DMS53 treated with DMSO at 0.1 percent for 48 hours (cell line): ENCODE data around the gene XXYLT1.

Experiments used
- DNase-seq: peaks from one replicate; lab custom pipeline; 2025; ENCODE audit not compliant: unreplicated experiment; lab: John Stamatoyannopoulos, UW

Gene XXYLT1

GRCh38 chr3:195253923-195254432 lies 17.0 kb downstream of the XXYLT1 start:
- no peak for DNase-seq

DNA sequence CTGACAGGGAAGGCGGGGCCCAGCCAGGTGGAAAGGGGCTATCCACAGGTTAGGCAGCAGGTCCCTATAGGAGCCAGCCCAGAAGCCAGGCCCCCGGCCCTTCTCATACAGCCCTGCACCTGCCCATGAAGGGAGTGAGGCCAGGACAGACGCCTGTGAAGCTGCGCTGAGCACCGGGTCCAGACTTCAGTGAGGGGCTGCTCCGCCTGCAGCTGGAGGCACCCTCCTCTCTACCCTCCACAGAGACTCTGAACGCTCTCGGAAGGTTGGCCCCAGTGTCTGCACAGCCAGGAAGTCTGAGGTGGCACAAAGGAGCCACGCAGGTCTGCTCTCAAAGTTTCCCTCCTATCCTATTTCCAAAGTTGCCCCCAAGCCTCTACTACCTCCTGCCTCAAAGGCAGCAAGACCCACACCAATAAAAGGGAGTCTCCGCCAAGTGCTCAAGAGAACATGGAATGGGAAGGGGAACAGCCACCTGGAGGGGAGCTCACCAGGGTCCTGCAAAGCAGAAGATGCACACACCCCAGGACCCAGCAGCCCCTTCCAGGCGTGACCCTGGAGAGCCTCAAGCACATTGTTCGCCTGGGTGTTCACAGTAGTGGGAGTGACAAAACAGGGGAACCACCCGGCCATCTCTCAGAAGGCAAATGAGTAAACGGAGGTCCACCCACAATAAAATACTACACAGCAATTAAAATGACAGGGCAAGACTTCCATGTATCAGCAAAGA lies 19.5 kb downstream of the XXYLT1 start:
- no peak for DNase-seq

DNA sequence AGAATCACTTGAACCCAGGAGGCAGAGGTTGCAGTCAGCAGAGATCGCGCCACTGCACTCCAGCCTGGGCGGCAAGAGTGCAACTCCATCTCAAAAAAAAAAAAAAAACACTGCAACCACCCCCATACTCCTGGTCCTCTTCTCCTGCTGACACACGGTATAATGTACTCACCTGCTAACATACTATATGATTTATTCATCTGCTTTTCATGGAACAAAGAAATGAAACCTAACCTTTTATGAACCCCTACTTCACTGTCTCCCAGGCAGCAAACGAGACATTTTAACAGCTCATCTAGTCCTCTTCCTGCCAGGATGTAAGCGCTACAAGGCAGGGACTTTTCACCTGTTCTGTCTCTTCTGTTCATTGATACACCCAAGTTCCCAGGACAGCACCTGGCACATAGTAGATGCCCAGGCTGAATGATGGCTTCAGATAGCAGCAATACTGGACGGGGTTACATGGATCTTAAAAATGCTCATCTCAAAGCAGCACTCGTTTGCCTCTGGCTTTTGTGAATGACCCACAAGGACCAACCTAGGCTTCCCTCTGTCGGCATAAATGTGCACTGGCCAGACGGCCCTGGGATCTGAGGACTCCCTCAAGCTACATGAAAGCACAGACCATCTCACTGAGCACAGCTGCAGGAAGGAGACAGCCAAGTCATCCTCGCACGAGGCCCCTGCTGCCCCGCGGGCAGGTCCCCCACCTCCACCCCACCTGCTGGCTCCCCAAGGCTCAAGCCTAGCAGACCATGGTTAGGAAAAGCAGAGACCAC lies 20.3 kb downstream of the XXYLT1 start:
- DNase-seq = no peak

DNA sequence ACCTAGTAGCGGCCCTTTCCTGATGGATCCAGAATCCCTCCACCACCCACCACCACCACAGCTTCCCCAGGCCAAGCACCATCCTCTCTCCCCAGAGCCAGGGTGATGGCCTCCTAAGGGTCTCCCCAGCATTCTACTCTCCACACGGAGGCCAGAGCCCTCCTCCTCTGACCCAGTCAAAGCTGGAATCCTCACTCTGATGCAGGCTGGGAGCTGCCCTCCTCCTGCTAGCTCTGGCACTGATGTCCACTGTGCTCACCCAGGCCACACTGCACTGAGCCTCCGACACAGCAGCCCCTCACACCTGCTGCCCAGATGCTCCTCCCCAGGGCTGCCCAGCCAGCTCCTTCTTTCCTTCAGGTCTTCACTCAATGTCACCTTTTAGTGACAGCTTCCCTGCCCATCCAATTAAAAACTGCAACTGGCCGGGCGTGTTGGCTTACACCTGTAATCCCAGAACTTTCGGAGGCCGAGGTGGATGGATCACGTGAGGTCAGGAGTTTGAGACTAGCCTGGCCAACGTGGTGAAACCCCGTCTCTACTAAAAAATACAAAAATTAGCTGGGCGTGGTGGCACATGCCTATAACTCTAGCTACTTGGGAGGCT lies 21.0 kb downstream of the XXYLT1 start:
- no peak for DNase-seq

- no peak for DNase-seq
Measured at GRCh38 chr3:195249057-195249770, 21.7 kb downstream of the XXYLT1 start.

- no peak for DNase-seq
Measured at GRCh38 chr3:195248281-195248680, 22.7 kb downstream of the XXYLT1 start.

- DNase-seq = no peak
Measured at GRCh38 chr3:195247863-195248189, 23.1 kb downstream of the XXYLT1 start.

DNA sequence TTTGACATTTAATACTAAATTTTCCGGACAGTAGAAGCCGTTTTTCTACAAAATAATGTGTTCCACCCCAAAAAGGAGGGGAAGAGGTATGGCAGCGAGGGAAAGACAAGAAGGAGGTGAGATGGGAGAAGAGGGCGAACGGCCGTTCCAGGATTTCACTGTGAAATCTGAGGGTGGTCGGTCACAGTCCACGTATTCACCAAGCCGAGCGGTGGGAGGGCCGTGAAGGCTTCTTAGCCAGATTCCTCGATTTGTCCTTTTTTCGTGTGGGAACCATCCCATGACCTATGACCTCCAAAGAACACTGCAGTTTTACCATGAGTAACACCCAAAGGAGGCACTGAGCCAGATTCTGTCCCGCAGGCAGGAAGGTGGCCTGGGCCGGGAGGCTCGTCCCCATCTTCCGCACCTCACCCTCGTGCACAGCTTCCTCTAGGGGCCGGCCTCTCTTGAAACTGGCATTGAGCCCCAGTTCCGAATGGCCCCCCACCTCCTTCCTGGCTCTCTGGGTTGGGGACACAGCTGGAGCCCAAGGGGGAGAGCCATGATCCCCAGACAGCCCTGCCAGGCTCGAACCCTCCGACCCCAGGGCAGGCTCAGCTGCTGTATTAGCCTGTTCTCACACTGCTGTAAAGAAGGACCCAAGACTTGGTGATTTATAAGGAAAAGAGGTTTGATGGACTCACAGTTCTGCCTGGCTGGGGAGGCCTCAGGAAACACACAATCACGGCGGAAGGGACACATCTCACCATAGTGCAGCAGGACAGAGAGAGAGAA lies 23.7 kb downstream of the XXYLT1 start:
- no peak for DNase-seq

DNA sequence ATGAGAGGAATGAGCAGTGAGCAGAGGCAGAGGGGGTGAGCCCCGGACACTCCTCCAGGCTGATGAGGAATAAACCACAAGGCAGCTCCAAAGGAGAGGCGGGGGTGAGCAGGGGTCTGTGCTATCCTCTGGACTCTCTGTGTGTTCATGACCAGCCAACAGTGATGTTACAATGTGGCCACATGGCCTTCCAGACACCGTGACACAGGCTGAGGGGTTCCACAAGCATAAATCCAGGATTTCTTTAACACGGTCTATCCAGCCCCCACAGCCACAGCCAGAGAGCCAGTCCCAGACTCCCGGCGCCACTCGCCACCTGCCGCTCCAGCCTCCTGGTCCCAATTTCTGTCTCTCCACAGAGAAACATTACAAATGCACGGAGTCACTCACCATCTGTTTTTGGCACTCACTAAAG lies 24.4 kb downstream of the XXYLT1 start:
- DNase-seq = no peak

- DNase-seq = no peak
Measured at GRCh38 chr3:195245531-195245951, 25.4 kb downstream of the XXYLT1 start.

GRCh38 chr3:195241592-195242355 lies 29.2 kb downstream of the XXYLT1 start:
- no peak for DNase-seq

- DNase-seq = no peak
Measured at GRCh38 chr3:195240939-195241338, 30.0 kb downstream of the XXYLT1 start.

DNA sequence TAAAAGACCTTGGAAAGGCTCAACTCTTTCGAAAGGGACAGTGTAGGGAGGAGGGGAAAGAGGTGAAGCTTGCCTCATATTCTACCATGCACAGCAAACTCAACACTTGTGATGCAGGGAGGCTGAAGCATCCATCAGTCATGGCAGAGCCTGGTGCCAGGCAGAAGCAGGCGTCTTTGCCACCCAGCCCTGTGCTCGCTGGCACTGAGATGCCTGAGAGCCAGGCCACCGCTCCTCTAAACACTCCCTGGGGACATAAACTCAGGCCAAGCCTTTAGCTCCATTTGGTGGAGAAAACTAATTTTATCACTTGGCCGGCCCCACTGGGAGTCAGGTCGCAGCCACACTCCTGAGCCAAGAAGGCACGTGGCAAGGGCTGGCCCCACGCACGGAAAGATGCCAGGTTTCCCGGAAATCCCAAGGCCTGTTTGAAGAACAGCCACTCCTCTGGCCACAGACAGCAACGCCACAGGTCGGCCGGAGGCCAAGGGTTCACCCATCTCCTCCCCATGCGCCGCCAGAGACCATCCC lies 30.7 kb downstream of the XXYLT1 start:
- DNase-seq = no peak

DNA sequence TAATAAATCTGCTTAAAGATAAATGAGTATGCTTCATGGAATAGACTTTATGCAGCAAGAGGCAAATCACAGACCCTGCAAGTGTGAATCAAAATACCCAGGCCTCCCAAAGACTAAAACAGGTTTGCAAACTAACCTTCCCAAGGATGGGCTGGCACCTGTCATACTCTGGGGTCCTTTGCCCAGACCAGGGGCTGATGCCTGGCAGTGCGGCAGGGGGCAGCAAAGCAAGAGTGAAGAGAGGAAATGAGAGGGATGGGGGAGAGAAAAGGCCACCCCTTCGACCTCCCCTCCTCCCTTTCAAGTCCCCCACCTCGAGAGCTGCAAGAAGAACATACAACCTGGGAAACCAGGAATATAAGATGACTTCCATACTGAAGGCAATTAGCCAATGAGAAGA lies 31.8 kb downstream of the XXYLT1 start:
- DNase-seq = no peak

DNA sequence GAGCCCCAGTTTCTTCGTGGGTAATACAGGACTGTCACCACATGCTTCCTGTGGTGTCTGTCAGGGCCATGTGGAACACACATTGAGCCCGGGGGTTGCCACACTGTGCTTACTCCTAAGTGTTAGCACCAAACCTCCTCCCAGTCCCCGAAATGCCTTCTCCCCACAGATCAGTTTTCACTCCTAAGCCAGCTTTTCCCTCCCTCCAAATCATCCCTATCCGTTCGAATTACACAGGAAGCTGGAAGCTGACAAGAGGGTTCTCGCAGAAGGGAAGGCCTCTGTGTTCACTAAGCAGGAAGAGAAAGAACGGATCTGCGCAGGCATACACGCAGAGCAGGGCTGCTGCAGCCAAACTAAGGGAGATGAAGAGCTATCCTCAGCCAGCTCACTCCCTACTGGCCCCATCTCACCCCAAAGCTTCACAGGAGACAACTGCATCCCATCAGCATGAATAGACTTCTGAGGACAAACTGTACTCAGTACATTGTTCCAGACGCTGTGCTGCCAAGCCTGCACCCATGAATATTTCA lies 32.3 kb downstream of the XXYLT1 start:
- no peak for DNase-seq

- no peak for DNase-seq
Measured at GRCh38 chr3:195238081-195238571, 32.8 kb downstream of the XXYLT1 start.

- DNase-seq = no peak
Measured at GRCh38 chr3:195236801-195237570, 34.0 kb downstream of the XXYLT1 start.

- no peak for DNase-seq
Measured at GRCh38 chr3:195236076-195236798, 34.7 kb downstream of the XXYLT1 start.
